Panc1 (cell line): Measurements from ENCODE around the gene DEXI.

Source experiments
- POLR2AphosphoS5 ChIP-seq: IDR thresholded peaks from 2 replicates; pipeline ENCODE4 v1.6.1; 2012; ENCODE audit warnings: mild to moderate bottlenecking, low read depth, low read length, moderate library complexity
- SIN3A ChIP-seq: IDR thresholded peaks from 2 replicates; pipeline ENCODE4 v1.6.1; 2012; ENCODE audit warnings: low read depth, mild to moderate bottlenecking, low read length, moderate library complexity, borderline replicate concordance; ENCODE audit not compliant: insufficient read depth
- TF ChIP-seq, protein P1 (sequence below): fragments of 450-650 bp; IDR thresholded peaks from 2 replicates; pipeline ENCODE4 v1.5.1; 2017; ENCODE audit warnings: mild to moderate bottlenecking
- TF ChIP-seq, protein P2 (sequence below), 2 experiments: IDR thresholded peaks; 2 replicates each; pipeline ENCODE4 v1.6.1; 2011 to 2012; ENCODE audit warnings: low read depth in 2 of 2, control low read depth in 1 of 2, low read length in 1 of 2, mild to moderate bottlenecking in 1 of 2, moderate library complexity in 1 of 2; ENCODE audit not compliant: insufficient read depth in 1 of 2

DNA sequence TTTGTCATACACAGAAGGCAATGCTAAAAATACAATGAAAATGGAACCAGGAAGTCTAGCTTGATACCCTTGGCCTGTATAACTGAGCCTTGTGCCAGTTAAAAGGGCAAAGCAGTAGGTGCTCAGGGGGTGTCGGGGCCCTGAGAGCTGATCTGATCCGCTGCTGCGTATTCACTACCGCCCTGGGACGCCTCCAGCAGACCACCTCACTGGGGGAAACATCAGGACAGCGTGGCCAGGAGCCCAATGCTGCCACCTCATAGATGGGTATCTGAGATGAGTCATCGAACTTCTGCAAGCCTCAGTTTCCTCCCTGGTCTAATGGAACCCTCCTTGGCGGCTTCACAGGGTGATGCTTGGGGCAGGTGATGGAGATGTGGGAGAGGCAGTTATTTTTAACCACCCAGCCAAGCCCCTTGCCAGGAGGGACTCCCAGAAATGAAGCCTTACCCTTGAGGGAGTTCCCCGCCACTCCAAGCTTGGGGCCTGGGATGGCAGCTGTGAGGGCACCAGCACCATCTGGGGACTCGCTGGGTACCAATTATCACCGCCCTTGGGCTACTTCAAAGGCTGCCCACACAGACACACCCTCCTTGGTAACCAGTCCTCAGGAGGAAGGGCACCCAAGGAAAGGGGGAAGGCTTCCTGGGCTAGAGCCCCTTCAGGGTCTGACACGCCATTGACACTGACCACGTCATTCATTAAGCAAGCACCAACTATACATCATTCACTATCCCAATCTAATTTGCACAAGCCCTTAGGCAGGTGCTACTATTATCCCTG lies 7.8 kb downstream of the DEXI start:
- TF ChIP-seq POLR2AphosphoS5 (no peak), SIN3A (no peak)
- TF ChIP-seq, protein P1, sequence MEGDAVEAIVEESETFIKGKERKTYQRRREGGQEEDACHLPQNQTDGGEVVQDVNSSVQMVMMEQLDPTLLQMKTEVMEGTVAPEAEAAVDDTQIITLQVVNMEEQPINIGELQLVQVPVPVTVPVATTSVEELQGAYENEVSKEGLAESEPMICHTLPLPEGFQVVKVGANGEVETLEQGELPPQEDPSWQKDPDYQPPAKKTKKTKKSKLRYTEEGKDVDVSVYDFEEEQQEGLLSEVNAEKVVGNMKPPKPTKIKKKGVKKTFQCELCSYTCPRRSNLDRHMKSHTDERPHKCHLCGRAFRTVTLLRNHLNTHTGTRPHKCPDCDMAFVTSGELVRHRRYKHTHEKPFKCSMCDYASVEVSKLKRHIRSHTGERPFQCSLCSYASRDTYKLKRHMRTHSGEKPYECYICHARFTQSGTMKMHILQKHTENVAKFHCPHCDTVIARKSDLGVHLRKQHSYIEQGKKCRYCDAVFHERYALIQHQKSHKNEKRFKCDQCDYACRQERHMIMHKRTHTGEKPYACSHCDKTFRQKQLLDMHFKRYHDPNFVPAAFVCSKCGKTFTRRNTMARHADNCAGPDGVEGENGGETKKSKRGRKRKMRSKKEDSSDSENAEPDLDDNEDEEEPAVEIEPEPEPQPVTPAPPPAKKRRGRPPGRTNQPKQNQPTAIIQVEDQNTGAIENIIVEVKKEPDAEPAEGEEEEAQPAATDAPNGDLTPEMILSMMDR = no peak
- TF ChIP-seq, protein P2, sequence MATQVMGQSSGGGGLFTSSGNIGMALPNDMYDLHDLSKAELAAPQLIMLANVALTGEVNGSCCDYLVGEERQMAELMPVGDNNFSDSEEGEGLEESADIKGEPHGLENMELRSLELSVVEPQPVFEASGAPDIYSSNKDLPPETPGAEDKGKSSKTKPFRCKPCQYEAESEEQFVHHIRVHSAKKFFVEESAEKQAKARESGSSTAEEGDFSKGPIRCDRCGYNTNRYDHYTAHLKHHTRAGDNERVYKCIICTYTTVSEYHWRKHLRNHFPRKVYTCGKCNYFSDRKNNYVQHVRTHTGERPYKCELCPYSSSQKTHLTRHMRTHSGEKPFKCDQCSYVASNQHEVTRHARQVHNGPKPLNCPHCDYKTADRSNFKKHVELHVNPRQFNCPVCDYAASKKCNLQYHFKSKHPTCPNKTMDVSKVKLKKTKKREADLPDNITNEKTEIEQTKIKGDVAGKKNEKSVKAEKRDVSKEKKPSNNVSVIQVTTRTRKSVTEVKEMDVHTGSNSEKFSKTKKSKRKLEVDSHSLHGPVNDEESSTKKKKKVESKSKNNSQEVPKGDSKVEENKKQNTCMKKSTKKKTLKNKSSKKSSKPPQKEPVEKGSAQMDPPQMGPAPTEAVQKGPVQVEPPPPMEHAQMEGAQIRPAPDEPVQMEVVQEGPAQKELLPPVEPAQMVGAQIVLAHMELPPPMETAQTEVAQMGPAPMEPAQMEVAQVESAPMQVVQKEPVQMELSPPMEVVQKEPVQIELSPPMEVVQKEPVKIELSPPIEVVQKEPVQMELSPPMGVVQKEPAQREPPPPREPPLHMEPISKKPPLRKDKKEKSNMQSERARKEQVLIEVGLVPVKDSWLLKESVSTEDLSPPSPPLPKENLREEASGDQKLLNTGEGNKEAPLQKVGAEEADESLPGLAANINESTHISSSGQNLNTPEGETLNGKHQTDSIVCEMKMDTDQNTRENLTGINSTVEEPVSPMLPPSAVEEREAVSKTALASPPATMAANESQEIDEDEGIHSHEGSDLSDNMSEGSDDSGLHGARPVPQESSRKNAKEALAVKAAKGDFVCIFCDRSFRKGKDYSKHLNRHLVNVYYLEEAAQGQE (IDR thresholded peaks at IDR 0.05; ENCODE audit: insufficient read depth in 1 of 2, low read depth in 2 of 2, low read length in 1 of 2) = no peak
